Immature natural killer cell (primary cell): Measurements from ENCODE around the gene ADCY4. TPM values are rescaled to one million over a fixed set of nuclear protein-coding genes. Genes with fewer than 3 reads are reported as not detected.

Experiments used
- DNase-seq, 3 donors: peaks; one replicate each; pipeline ENCODE4 v3.0.0; 2022; ENCODE audit warnings: mixed read lengths in 1 of 3
- H3K27ac Mint-ChIP-seq, 6 donors: one replicate each; pipeline ENCODE4 v1.8.0; 2020; ENCODE audit warnings: mixed read lengths in 6 of 6, mild to moderate bottlenecking in 5 of 6, inconsistent platforms in 4 of 6, moderate library complexity in 3 of 6
- H3K27me3 Mint-ChIP-seq, 3 donors: one replicate each; pipeline ENCODE4 v1.8.0; 2020 to 2021; ENCODE audit warnings: low read depth in 3 of 3, mild to moderate bottlenecking in 3 of 3, mixed read lengths in 3 of 3, moderate library complexity in 3 of 3, inconsistent platforms in 1 of 3
- H3K36me3 Mint-ChIP-seq, 3 donors: one replicate each; pipeline ENCODE4 v1.8.0; 2020; ENCODE audit warnings: mixed read lengths in 3 of 3, inconsistent platforms in 2 of 3, mild to moderate bottlenecking in 2 of 3
- H3K4me1 Mint-ChIP-seq, 2 donors: one replicate each; pipeline ENCODE4 v1.8.0; 2020; ENCODE audit warnings: inconsistent platforms in 2 of 2, mild to moderate bottlenecking in 2 of 2, mixed read lengths in 2 of 2, moderate library complexity in 1 of 2
- H3K4me3 Mint-ChIP-seq, 5 donors: one replicate each; pipeline ENCODE4 v1.8.0; 2020; ENCODE audit warnings: mild to moderate bottlenecking in 5 of 5, mixed read lengths in 5 of 5, inconsistent platforms in 3 of 5, moderate library complexity in 3 of 5
- H3K9me3 Mint-ChIP-seq, 6 donors: one replicate each; pipeline ENCODE4 v1.8.0; 2020; ENCODE audit warnings: mild to moderate bottlenecking in 6 of 6, mixed read lengths in 6 of 6, inconsistent platforms in 4 of 6, moderate library complexity in 3 of 6
- polyA plus RNA-seq, 3 donors: library from polyadenylated mRNA; unstranded; fragments of 300-500 nt; fragmentation: Illumina TruSeq; gene quantifications; one replicate each; pipeline ENCODE4 v1.2.3, GENCODE V29; 2021

ADCY4 gene
- polyA plus RNA-seq, 3 donors from 2014 or later = 0.31 to 0.52 TPM; not detected in 1

DNA sequence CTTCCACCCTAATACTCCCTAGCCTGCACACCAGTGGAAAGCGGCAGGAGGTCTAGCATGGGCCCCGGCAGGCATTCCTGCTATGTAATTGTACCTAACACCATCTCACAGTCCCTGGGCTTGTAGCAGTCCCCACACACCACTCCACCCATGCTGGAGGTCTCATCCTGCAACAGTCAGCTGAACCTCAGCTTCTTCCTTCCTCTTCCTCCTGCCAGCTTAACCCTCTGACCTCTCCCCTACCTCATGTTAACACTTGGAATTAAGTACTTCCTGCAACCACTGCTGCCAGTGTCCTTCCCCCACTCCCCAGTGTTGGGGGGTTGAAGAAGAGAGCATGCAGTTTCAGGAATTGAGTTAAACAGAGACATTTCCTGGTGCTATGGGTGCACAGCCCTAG, 7.6 kb downstream of the ADCY4 start:
- Mint-ChIP-seq H3K36me3 (no peaks in the 10 kb centered on the region), H3K4me3 (peak overlapping the region; percentile 25 to 76 (median 67)), H3K27ac (peak overlapping the region in 5 of 6 donors; percentile 86 to 92 (median 90)), H3K9me3 (no peaks in the 10 kb centered on the region), H3K4me1 (peaks cover 54 to 62% of the 10 kb centered on the region in 2 donors), H3K27me3 (peaks cover 20 to 34% (median 24%) of the 10 kb centered on the region in 3 donors)
- DNase-seq = peak in 1 of 3 donors; percentile 8

DNA sequence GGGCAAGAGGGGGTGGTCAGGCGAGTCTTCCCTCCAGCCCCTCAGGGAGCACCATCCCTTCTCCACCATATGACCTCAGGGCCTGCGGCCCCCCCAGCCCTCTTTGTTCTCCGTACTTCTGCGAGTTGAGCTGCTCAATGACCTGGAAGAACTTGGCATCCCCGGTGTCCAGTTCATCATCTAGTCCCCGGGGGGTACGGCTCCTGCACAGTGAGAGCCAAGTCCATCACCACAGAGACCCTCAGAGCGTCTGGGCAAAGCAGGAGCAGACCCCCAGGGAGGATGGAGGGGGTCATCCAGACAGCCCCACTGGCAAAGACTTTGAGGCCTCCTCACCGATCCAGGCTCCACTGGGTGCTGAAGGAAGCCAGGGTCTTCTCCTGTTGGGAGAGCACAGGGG, 8.9 kb downstream of the ADCY4 start:
- peak overlapping the region in 1 of 6 donors; percentile 71 for H3K27ac Mint-ChIP-seq
- peaks cover 11 to 31% (median 16%) of the 10 kb centered on the region in 3 donors for H3K27me3 Mint-ChIP-seq
- H3K36me3 Mint-ChIP-seq = peaks cover 0 to 4% (median 0%) of the 10 kb centered on the region in 3 donors
- H3K4me3 Mint-ChIP-seq = no peak overlapping the region
- H3K9me3 Mint-ChIP-seq = no peaks in the 10 kb centered on the region
- DNase-seq = no peak
- peaks cover 40 to 49% of the 10 kb centered on the region in 2 donors for H3K4me1 Mint-ChIP-seq

DNA sequence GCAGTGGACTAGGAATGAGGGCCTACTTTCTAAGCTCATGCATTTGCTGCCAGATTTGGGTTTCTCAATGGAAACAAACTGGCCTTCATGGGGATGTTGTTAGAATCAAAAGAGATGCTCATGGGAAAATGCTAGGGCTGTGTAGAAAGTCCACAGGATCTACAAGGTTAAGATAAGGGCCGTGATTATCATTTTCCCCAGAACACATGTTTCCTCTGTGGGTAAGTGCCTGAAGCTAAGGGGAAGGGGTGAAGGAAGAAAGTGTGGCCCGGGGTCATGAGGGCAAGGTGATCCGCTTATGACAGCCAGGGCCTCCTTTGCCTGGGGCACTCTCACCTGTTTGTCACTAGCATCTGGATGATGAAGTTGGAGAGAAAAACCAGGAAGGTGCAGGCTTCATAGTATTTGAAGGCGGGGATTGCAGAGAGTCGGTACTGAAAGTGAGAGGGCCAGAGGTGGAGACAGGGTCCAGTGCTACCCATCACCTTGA, 9.8 kb downstream of the ADCY4 start:
- peaks cover 12 to 27% (median 16%) of the 10 kb centered on the region in 3 donors for H3K27me3 Mint-ChIP-seq
- no peak for DNase-seq
- peak overlapping the region in 3 of 6 donors; percentile 53 to 82 (median 75) for H3K27ac Mint-ChIP-seq
- no peak overlapping the region for H3K4me3 Mint-ChIP-seq
- peaks cover 31 to 40% of the 10 kb centered on the region in 2 donors for H3K4me1 Mint-ChIP-seq
- H3K36me3 Mint-ChIP-seq = peaks cover 0 to 7% (median 0%) of the 10 kb centered on the region in 3 donors
- no peaks in the 10 kb centered on the region for H3K9me3 Mint-ChIP-seq

DNA sequence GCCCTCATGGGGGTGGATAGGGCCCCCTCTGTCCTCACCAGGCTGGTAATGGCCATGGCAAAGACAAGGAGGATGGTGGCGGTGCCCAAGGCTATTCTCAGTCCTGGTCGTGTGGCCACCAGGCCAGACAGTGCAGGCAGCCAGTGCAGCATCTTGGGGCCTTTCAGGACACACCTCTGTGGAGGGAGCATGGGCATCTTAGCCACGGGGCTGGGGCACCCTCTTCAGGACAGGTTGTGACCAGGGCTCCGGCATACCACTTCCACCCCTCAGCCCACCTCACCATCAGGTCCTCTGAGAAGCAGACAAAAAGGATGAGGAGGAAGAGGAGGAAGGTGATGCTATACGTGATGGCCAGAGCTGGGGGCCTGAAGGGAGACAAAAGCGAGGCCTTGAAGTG, 10.8 kb downstream of the ADCY4 start:
- H3K36me3 Mint-ChIP-seq = peaks cover 0 to 9% (median 0%) of the 10 kb centered on the region in 3 donors
- H3K27ac Mint-ChIP-seq = peak overlapping the region in 1 of 6 donors; percentile 28
- H3K9me3 Mint-ChIP-seq = no peaks in the 10 kb centered on the region
- H3K27me3 Mint-ChIP-seq = peaks cover 6 to 22% (median 6%) of the 10 kb centered on the region in 3 donors
- H3K4me3 Mint-ChIP-seq = no peak overlapping the region
- H3K4me1 Mint-ChIP-seq = peaks cover 21 to 32% of the 10 kb centered on the region in 2 donors
- no peak for DNase-seq

DNA sequence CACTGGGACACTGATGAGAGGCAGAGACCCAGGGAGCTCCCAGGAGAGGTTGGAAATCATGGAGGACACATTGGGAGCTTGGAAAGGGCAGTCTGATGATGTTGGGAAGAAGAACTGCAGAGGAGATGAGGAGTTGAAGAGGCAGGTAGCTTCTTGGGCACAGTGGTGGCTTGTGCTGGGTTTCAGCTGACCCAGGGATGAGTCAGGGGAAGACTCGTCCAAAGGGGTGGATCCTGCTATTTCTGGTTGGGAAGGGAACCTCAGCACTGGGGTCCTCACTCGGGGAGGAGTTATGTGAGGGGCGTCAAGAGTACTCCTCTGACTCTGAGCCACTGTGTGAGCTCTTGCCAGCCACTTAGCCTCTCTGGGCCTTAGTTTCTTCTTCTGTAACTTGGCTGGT, 11.5 kb downstream of the ADCY4 start:
- Mint-ChIP-seq H3K27ac (peak overlapping the region in 1 of 6 donors; percentile 70), H3K27me3 (peaks cover 5 to 23% (median 5%) of the 10 kb centered on the region in 3 donors), H3K36me3 (peaks cover 0 to 9% (median 0%) of the 10 kb centered on the region in 3 donors), H3K4me1 (peaks cover 14 to 25% of the 10 kb centered on the region in 2 donors), H3K4me3 (no peak overlapping the region), H3K9me3 (no peaks in the 10 kb centered on the region)
- DNase-seq = no peak

DNA sequence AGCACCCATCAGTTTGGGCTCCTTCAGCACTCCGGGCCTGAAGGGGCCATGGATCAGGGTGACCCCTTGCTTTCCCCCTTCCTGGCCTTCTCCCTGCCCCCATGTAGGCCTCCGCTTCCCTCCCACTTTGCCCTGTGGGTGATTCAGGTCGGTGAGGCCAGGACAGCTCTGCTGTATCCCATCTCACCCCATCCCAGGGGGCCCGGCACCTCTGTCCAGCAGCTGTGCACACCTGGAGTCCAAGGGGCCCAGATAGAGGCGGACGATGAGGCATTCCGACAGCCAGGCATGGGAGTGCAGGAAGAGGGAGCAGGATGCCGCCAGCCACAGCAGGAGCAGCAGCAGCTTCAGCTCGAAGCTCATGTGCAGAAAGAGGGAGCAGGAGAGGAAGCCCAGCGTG, 12.2 kb downstream of the ADCY4 start:
- Mint-ChIP-seq H3K27ac (peak overlapping the region in 1 of 6 donors; percentile 31), H3K4me1 (peaks cover 12 to 18% of the 10 kb centered on the region in 2 donors), H3K4me3 (no peak overlapping the region), H3K36me3 (peaks cover 0 to 9% (median 4%) of the 10 kb centered on the region in 3 donors), H3K27me3 (peaks cover 4 to 23% (median 5%) of the 10 kb centered on the region in 3 donors), H3K9me3 (no peaks in the 10 kb centered on the region)
- no peak for DNase-seq

DNA sequence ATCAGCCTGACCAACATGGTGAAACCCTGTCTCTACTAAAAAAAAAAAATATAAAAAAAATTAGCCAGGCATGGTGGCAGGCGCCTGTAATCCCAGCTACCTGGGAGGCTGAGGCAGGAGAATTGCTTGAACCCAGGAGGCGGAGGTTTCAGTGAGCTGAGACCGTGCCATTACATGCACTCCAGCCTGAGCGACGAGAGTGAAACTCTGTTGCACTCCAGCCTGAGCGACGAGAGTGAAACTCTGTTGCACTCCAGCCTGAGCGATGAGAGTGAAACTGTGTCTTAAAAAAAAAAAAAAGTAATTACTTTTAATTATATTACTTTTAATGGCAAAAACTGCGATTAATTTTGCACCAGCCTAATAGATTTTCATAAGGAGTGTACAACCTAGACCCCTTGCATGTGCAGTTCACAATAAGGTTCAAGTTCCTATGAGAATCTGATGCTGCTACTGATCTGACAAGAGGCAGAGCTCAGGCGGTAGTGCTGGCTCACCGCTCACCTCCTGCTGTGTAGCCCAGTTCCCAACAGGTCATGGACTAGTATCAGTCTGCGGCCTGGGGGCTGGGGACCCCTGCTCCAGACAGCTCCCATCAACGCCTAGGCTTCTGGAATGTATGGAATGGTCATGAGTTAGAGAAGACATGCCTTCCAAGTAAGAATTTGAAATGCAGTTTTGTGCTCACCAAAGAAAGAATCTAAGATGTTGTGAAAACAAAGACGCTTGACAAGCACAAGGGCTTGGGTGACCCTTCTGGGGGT, 13.5 kb downstream of the ADCY4 start:
- peaks cover 4 to 15% (median 9%) of the 10 kb centered on the region in 3 donors for H3K36me3 Mint-ChIP-seq
- peaks cover 5 to 19% (median 7%) of the 10 kb centered on the region in 3 donors for H3K27me3 Mint-ChIP-seq
- H3K9me3 Mint-ChIP-seq = no peaks in the 10 kb centered on the region
- DNase-seq = no peak
- H3K27ac Mint-ChIP-seq = no peak overlapping the region
- H3K4me1 Mint-ChIP-seq = peaks cover 13 to 14% of the 10 kb centered on the region in 2 donors
- H3K4me3 Mint-ChIP-seq = no peak overlapping the region

DNA sequence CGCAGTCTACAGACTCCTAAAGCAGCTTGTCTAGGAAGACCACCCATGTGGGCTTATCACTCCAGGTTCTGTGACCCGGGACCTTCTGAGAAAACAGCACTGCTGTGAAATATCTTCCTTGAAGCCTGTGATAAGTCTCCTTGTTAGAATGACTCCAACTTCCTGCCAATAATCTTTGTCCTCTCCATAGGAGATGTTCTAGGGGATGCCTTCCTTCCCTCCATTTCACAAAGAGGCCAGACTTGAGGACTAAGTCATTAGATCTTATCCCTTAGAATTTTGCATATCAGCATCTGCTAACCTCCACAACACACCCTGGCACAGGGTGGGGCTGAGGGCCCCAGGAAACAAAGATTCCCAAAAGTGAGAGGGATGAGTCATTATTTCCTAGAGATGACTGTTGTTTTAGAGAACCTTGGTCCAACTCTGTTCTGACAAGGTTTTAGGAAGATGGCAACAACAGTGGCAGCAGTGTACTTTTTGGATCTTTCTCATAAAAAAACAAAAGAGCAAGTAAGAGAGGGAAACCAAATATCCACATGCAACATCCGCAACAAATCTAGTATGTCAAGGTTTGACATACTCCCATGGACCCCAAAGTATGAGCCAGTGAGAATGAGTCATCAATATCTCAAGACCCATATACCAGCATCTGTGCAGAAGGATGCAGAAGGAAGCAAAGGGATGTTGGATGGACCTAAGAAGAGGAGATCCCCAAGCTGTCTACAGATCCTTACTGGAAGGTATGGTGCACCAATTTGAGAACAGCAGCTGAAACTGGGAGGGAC, 17.5 kb downstream of the ADCY4 start:
- Mint-ChIP-seq H3K4me1 (peaks cover 44 to 49% of the 10 kb centered on the region in 2 donors), H3K27me3 (peaks cover 9 to 21% (median 17%) of the 10 kb centered on the region in 3 donors), H3K36me3 (peaks cover 4 to 15% (median 9%) of the 10 kb centered on the region in 3 donors), H3K27ac (peak overlapping the region in 4 of 6 donors; percentile 7 to 56 (median 38)), H3K9me3 (no peaks in the 10 kb centered on the region), H3K4me3 (no peak overlapping the region)
- DNase-seq = no peak

DNA sequence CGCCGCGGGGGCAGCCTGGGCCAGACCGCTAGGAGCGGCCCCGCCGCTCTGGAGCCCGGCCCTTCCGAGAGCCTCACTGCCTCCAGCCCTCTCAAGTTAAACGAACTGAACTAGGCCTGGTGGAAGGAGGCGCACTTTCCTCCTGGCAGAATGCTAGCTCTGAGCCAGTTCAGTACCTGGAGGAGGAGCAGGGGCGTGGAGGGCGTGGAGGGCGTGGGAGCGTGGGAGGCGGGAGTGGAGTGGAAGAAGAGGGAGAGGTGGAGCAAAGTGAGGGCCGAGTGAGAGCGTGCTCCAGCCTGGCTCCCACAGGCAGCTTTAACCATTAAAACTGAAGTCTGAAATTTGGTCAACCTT, 18.3 kb downstream of the ADCY4 start:
- Mint-ChIP-seq H3K4me1 (peaks cover 51 to 57% of the 10 kb centered on the region in 2 donors), H3K36me3 (peaks cover 4 to 12% (median 9%) of the 10 kb centered on the region in 3 donors), H3K4me3 (no peak overlapping the region), H3K27ac (no peak overlapping the region), H3K9me3 (no peaks in the 10 kb centered on the region), H3K27me3 (peaks cover 9 to 20% (median 19%) of the 10 kb centered on the region in 3 donors)
- DNase-seq = no peak

DNA sequence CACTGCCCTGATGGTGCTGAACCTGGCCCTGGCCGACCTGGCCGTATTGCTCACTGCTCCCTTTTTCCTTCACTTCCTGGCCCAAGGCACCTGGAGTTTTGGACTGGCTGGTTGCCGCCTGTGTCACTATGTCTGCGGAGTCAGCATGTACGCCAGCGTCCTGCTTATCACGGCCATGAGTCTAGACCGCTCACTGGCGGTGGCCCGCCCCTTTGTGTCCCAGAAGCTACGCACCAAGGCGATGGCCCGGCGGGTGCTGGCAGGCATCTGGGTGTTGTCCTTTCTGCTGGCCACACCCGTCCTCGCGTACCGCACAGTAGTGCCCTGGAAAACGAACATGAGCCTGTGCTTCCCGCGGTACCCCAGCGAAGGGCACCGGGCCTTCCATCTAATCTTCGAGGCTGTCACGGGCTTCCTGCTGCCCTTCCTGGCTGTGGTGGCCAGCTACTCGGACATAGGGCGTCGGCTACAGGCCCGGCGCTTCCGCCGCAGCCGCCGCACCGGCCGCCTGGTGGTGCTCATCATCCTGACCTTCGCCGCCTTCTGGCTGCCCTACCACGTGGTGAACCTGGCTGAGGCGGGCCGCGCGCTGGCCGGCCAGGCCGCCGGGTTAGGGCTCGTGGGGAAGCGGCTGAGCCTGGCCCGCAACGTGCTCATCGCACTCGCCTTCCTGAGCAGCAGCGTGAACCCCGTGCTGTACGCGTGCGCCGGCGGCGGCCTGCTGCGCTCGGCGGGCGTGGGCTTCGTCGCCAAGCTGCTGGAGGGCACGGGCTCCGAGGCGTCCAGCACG, 18.9 kb downstream of the ADCY4 start:
- H3K9me3 Mint-ChIP-seq = no peaks in the 10 kb centered on the region
- H3K4me3 Mint-ChIP-seq = peak overlapping the region; percentile 74 to 95 (median 84)
- H3K4me1 Mint-ChIP-seq = peaks cover 54 to 59% of the 10 kb centered on the region in 2 donors
- H3K36me3 Mint-ChIP-seq = peaks cover 4 to 11% (median 9%) of the 10 kb centered on the region in 3 donors
- H3K27me3 Mint-ChIP-seq = peaks cover 9 to 20% (median 18%) of the 10 kb centered on the region in 3 donors
- no peak for DNase-seq
- peak overlapping the region in 5 of 6 donors; percentile 91 to 99 (median 97) for H3K27ac Mint-ChIP-seq

DNA sequence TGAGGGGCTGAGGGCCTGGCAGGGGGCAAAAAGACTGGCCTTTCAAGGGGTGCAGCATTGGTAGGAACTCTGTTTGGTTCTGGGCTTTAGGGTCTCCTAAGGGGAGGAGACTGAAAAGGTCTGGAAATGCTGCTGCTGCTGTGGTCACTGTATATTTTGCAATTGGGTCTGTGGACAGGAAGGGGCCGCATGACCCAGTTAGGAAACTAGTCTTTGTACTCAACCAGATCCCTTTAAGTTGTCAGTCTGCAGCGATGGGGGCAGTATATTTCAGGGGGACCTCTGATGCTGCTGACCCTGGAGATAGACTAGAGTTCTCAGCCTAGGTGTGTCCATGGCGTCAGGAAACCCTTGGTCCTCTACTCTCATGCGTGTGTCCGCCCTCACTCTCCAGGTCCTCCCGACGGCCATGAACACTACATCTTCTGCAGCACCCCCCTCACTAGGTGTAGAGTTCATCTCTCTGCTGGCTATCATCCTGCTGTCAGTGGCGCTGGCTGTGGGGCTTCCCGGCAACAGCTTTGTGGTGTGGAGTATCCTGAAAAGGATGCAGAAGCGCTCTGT, 19.5 kb downstream of the ADCY4 start:
- H3K4me3 Mint-ChIP-seq = peak overlapping the region; percentile 74 to 95 (median 84)
- H3K27ac Mint-ChIP-seq = peak overlapping the region; percentile 90 to 99 (median 94)
- peaks cover 56 to 62% of the 10 kb centered on the region in 2 donors for H3K4me1 Mint-ChIP-seq
- peaks cover 4 to 10% (median 9%) of the 10 kb centered on the region in 3 donors for H3K36me3 Mint-ChIP-seq
- DNase-seq = no peak
- H3K9me3 Mint-ChIP-seq = no peaks in the 10 kb centered on the region
- peaks cover 9 to 21% (median 16%) of the 10 kb centered on the region in 3 donors for H3K27me3 Mint-ChIP-seq

DNA sequence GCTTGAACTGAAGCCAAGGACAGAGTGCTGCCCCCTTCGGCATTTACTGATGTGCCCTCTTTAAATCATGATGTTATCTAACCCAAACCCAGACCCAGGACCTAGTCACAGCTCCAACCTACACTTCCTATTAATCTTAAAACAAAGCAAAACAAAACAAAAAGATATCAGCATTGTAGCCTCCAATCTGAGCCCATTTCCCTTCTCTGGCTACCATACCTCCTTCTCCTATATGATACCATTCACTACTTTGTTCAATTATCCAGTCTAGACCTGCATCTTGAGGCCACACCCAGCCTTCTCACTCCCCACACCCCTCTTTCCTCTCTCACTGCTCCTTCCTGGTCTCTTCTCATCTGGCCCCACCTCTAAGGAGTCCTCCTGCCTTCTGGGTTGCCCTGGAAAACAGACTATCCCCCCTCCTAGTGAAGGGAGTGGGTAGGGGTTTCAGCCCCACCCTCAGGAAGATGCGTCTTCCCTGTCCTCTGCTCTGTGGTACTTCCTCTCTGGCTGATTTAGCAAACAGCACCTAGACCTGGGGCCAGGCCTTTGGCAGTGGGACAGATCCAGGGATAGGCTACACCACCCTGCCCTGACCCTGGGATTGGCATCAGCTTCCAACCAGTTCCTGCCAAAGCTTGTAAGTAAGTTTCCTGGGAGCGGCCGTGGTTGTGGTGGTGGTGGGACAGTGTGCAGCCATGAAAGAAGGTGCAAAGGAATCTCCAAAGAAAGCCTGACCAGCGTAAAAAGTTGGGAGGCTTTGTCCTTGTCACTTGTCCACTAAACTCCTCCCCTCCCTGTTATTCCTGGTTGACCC, 20.3 kb downstream of the ADCY4 start:
- Mint-ChIP-seq H3K9me3 (no peaks in the 10 kb centered on the region), H3K27ac (peak overlapping the region; percentile 90 to 99 (median 94)), H3K4me1 (peaks cover 64 to 69% of the 10 kb centered on the region in 2 donors), H3K27me3 (peaks cover 10 to 20% (median 14%) of the 10 kb centered on the region in 3 donors), H3K36me3 (peaks cover 4 to 9% (median 6%) of the 10 kb centered on the region in 3 donors), H3K4me3 (peak overlapping the region; percentile 74 to 95 (median 84))
- peak in 1 of 3 donors; percentile 6 for DNase-seq
